Activated T-cell treated with anti-CD3 and anti-CD28 coated beads for 48 hours (primary cell): ENCODE measurements around the gene DCBLD1.
A peak's percentile ranks its signal among the peaks of the same experiment; 100 is the strongest.
"Not testable (repeated sequence)": the region's sequence is repeated elsewhere in the genome, so short reads cannot be mapped to it uniquely, and the experiment has no call there.

Experiments
- DNase-seq: peaks from one replicate; pipeline ENCODE4 v3.0.0-alpha.2; 2020; ENCODE audit warnings: low read depth

The DCBLD1 gene

GRCh38 chr6:117482240-117483003 is at the start of gene DCBLD1:
Gene DCBLD1 (plus strand): TSS chr6:117482674. CDS start chr6:117482782, 108 bp downstream.
- peak; percentile 57 for DNase-seq

DNA sequence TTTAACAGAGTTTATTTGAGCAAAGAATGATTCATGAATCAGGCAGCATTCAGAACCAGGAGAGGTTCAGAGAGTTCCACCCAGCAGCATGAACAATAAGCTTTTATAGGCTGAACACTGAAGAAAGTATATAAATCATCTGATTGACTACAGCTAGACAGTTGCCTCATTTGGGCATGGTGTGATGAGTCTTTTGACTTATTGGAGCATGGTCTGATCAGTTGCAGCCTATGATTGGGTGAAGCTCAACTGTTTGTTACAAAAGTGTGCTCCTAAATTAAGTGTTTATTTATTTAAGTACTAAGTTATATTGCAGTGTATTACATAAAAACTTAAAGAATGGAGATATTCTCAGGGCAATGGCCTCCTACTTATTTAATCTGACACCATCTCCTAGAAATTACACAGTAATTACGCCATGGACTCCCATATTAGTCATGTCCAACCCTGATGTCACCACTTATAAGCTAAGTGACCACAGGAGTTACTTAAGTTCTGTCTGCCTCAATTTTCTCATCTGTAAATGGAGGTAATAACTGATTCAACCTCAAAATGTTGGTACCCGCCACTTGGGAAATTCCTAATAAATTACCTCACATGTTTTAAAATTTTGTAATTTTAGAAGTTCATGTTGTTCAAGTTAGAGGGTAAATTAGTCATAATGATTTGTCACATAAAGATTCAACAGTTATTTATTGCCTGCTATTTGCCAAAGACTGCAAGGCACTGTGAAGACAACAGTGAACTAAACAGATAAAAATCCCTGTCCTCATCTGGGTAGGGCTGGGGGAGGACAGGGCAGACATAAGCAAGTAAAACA is 41.6 kb upstream of the DCBLD1 start:
- DNase-seq, result no peak

DNA sequence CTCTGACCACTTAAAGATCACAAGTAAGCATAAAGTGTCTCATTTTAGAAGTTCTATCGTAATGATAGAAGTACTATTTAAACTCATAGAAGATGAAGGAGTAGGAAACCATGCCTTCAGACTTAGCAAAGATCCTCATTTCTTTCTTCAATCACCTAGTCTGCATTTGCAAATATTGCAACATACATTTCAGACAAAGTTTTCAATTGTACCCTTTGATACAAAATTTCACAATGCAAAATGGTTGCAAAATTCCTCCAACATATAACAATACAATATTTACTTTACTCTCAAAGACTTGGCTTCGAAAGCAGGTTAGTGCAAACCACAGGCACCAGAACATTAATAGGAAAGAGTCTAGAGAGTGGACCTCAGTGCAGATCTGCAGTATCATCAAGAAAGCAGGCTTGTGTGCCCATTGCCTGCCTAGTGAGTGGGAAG is 40.6 kb upstream of the DCBLD1 start:
- no peak for DNase-seq

GRCh38 chr6:117442313-117442712 is 40.2 kb upstream of the DCBLD1 start:
- not testable (repeated sequence) for DNase-seq

GRCh38 chr6:117444600-117444999 is 37.9 kb upstream of the DCBLD1 start:
- DNase-seq, result no peak

DNA sequence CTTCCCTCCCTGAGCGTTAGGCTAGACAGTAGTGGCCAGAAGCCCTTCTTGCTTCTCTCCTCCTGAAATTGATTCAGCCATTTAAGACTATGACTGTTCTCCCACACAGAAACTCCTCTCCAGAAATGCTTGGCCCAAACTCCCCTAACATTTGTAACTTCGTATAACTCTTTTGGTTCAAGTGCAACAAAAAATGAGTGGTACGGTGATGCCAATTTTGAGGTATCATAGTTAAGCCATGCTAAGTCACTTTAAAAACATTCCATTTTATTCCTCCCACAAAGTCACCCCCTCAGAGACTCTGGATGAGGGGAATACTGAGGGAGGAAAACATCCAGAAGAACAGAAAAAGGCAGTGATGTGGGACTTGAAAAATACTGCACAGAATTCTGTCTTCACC is 35.6 kb upstream of the DCBLD1 start:
- DNase-seq, result no peak

DNA sequence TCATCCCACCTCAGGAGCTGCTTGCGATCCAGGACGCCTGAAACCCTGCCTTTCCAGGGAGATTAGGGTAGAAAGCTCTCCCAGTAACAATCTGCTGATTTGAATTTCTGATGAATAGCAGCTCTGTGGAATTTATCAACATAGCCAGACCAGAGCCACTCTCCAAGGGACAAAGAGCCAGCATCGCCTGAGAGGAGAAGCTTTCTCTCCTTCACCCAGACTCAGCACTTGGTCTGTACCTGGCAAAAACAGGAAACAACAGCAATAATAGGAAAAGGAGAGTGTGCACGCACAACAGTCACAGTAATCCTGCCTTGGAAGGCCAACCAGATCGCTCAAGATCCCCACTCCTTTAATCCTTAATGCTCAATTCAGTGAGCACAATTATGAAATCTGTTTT is 34.5 kb upstream of the DCBLD1 start:
- DNase-seq, result no peak

GRCh38 chr6:117448732-117449485 is 33.6 kb upstream of the DCBLD1 start:
- DNase-seq, result no peak

DNA sequence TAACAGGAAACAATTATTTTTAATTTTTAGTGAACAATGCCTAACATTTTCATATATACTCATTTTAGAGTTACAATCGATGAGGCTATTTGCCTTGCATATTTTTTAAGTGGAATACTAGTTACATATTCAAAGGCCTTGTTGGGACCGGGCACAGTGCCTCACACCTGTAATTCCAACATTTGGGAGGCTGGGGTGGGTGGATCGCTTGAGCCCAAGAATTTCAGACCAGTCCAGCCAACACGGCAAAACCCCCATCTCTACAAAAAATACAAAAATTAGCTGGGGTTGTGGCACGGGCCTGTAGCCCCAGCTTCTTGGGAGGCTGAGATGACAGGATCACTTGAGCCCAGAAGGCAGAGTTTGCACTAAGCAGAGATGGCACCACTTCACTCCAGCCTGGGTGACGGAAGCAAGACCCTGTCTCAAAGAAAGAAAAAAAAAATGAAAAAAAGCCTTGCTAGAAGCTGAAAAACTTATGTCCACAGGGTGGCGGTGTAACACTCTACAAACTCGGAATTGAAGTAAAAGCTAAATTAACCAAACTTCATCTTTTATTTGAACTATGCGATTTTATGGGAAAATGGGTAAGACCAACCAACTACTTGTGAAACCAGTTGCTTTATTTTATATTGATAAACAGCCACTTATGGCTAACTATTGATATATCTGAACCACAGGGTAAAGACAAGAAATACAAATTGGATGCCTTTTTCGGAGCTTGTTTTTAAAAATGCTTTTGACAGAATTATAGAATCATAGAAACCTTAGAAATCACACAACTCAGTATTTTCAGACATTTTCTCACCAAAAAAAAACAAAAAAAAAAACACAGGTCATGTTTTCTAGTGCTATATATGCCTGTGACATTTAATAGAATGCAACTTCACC is 32.7 kb upstream of the DCBLD1 start:
- peak; percentile 26 for DNase-seq

GRCh38 chr6:117451671-117452070 is 30.8 kb upstream of the DCBLD1 start:
- DNase-seq, result no peak

GRCh38 chr6:117456250-117456649 is 26.2 kb upstream of the DCBLD1 start:
- no peak for DNase-seq

- DNase-seq, result no peak
These were observed 25.5 kb upstream of the DCBLD1 start for GRCh38 chr6:117456998-117457397.

GRCh38 chr6:117459204-117459944 is 23.1 kb upstream of the DCBLD1 start:
- DNase-seq, result no peak

DNA sequence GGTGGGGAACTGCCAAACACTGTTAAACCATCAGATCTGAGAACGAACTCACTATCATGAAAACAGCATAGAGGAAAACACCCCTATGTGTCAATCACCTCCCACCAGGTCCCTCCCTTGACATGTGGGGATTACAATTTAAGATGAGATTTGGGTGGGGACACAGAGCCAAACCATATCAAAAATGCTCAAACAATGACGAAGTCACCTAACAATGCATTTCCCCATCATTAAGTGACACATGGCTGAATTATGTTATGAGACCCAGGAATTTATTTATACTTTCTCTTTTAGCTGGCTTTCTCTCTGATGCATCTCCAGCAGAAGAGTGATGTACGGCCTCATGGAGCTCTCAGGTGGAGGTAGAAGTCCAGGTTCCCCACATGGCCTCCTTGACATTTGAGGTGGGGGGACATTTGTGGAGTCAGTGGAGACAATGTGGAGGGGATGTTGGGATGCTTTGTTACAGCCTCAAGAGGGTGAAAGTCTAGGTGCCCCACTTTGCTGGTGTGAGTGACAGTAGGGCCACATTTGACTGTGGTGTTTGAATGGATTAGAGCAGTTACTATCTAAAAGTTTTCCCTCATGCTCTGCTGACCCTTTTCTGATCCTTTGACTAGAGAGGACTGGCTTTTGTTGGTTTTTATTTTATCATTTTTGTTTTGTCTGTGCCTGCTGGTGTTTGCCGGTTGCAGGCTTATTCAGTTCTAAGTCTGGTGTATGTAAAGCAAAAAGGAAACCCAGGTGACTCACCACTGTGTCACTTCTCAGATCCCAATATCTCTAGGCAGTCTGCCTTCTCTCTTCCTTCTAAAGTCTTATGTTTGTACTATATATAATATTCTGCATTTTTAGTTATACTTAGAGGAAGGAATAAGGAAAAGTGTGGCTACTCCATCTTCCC is 18.5 kb upstream of the DCBLD1 start:
- DNase-seq, result no peak

- DNase-seq, result no peak
These were observed 17.8 kb upstream of the DCBLD1 start for GRCh38 chr6:117464700-117465099.

DNA sequence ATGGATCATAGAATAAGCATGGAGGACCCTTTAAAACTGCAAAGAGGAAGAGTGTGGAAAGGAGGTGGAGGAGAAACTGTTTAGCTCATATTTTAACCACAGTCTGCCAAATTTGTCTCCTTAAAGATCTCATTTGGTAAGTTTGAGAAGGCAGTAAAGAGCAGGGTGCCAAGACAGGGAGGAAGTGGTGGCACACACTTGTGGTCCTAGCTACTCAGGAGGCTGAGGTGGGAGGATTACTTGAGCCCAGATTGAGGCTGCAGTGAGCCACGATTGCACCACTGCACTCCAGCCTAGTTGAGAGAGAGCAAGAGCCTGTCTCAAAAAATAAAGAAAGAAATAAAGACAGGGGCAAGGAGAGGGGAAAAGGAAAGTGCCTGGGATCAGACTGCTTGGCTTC is 16.8 kb upstream of the DCBLD1 start:
- no peak for DNase-seq

- DNase-seq, result no peak
These were observed 14.6 kb upstream of the DCBLD1 start for GRCh38 chr6:117467876-117468275.

- DNase-seq, result not testable (repeated sequence)
These were observed 13.9 kb upstream of the DCBLD1 start for GRCh38 chr6:117468527-117468926.

GRCh38 chr6:117469356-117469755 is 13.1 kb upstream of the DCBLD1 start:
- DNase-seq, result no peak

GRCh38 chr6:117469791-117470190 is 12.7 kb upstream of the DCBLD1 start:
- DNase-seq, result no peak
